ENCODE data around the gene ASCC1. TPM values are rescaled to one million over a fixed set of nuclear protein-coding genes. Genes with fewer than 3 reads are reported as not detected.

The ASCC1 gene
- total and polyA plus RNA-seq, 2 of the 13 experiments (the other 11 are each of a cell fraction or from before 2014, with no cell fraction given) = 21.6 to 30.1 TPM

GRCh38 chr10:72068901-72069446 lies 147.1 kb downstream of the ASCC1 start (continued):
- TF ChIP-seq, protein P1, sequence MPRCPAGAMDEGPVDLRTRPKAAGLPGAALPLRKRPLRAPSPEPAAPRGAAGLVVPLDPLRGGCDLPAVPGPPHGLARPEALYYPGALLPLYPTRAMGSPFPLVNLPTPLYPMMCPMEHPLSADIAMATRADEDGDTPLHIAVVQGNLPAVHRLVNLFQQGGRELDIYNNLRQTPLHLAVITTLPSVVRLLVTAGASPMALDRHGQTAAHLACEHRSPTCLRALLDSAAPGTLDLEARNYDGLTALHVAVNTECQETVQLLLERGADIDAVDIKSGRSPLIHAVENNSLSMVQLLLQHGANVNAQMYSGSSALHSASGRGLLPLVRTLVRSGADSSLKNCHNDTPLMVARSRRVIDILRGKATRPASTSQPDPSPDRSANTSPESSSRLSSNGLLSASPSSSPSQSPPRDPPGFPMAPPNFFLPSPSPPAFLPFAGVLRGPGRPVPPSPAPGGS (CRISPR knock-in tag; IDR thresholded peaks at IDR 0.05) = no peak
- TF ChIP-seq ZNF781 (CRISPR knock-in tag; IDR thresholded peaks at IDR 0.05; ENCODE audit: borderline replicate concordance, not compliant biosample characterization) = no peak
- TF ChIP-seq ZNF768 (CRISPR knock-in tag; IDR thresholded peaks at IDR 0.05) = peak; percentile 76
- peak; percentile 90 for TF ChIP-seq ETV5 (CRISPR knock-in tag; IDR thresholded peaks at IDR 0.05; ENCODE audit: borderline replicate concordance)
- TF ChIP-seq ZNF629 (CRISPR knock-in tag; conservative IDR thresholded peaks at IDR 0.05) = no peak
- TF ChIP-seq ZBTB43 (CRISPR knock-in tag; conservative IDR thresholded peaks at IDR 0.05) = no peak
- TF ChIP-seq JDP2 (CRISPR knock-in tag; IDR thresholded peaks at IDR 0.05; ENCODE audit: borderline replicate concordance) = no peak
- no peak for TF ChIP-seq CREM (IDR thresholded peaks at IDR 0.05)
- no peak for TF ChIP-seq CREM (CRISPR knock-in tag; IDR thresholded peaks at IDR 0.05)
- no peak for TF ChIP-seq ZNF772 (CRISPR knock-in tag; IDR thresholded peaks at IDR 0.05)
- TF ChIP-seq ETV6 (CRISPR knock-in tag; conservative IDR thresholded peaks at IDR 0.05) = no peak
- TF ChIP-seq ZFP36 (IDR thresholded peaks at IDR 0.05; ENCODE audit: borderline replicate concordance, low read depth, low read length, partially characterized antibody) = no peak
- no peak for TF ChIP-seq ZSCAN20 (CRISPR knock-in tag; IDR thresholded peaks at IDR 0.05; ENCODE audit: borderline replicate concordance)
- peak; percentile 93; the same call in 1 of the 2 replicates for TF ChIP-seq THRA (CRISPR knock-in tag; IDR thresholded peaks at IDR 0.05; ENCODE audit: borderline replicate concordance)
- TF ChIP-seq ZBTB44 (CRISPR knock-in tag; IDR thresholded peaks at IDR 0.05) = no peak
- TF ChIP-seq ZNF264 (CRISPR knock-in tag; IDR thresholded peaks at IDR 0.05) = no peak
- TF ChIP-seq SMARCE1 (IDR thresholded peaks at IDR 0.05; ENCODE audit: borderline replicate concordance) = no peak
- no peak for TF ChIP-seq KLF13 (CRISPR knock-in tag; IDR thresholded peaks at IDR 0.05)
- TF ChIP-seq, protein P2, sequence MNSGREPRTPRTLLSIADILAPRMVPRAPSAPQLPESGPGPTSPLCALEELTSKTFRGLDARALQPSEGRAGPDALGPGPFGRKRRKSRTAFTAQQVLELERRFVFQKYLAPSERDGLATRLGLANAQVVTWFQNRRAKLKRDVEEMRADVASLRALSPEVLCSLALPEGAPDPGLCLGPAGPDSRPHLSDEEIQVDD (CRISPR knock-in tag; IDR thresholded peaks at IDR 0.05; ENCODE audit: borderline replicate concordance) = no peak
- TF ChIP-seq ARID5B (CRISPR knock-in tag; IDR thresholded peaks at IDR 0.05) = peak; percentile 87
- TF ChIP-seq MEIS2 (CRISPR knock-in tag; IDR thresholded peaks at IDR 0.05) = no peak

All from HepG2 (cell line).